Mucosa of descending colon (tissue), 3 donors: ENCODE measurements around the gene TRAPPC14. TPM values are rescaled to one million over a fixed set of nuclear protein-coding genes. Genes with fewer than 3 reads are reported as not detected.
"Not testable (repeated sequence)": the region's sequence is repeated elsewhere in the genome, so short reads cannot be mapped to it uniquely, and the experiment has no call there.

ENCODE experiments used
- ATAC-seq: fragments of 200-7000 bp; cut with Tn5 transposase; one replicate; pipeline ENCODE4 v1.9.1; 2020; ENCODE audit warnings: mild to moderate bottlenecking, moderate library complexity
- DNase-seq, 3 donors: peaks; one replicate each; pipeline ENCODE4 v3.0.0-alpha.2; 2020
- H3K36me3 ChIP-seq: fragments of 200-600 bp; one replicate; pipeline ENCODE4 v1.8.0; 2021; ENCODE audit warnings: low read depth, mild to moderate bottlenecking
- H3K4me1 ChIP-seq: fragments of 200-600 bp; one replicate; pipeline ENCODE4 v1.8.0; 2021; ENCODE audit warnings: low read depth, mild to moderate bottlenecking
- H3K4me3 ChIP-seq: fragments of 200-600 bp; one replicate; pipeline ENCODE4 v1.8.0; 2021; ENCODE audit warnings: mild to moderate bottlenecking
- H3K9me3 ChIP-seq: fragments of 200-600 bp; one replicate; pipeline ENCODE4 v1.8.0; 2021; ENCODE audit warnings: mild to moderate bottlenecking
- CTCF ChIP-seq: fragments of 200-600 bp; IDR thresholded peaks from one replicate; pipeline ENCODE4 v1.8.0; 2022; ENCODE audit warnings: antibody characterized with exemption, mild to moderate bottlenecking
- intact Hi-C, 2 donors: fragments of 100-400 bp; cut with DNase I in 1 of 2; cut with micrococcal nuclease in 1 of 2; formaldehyde crosslinking; loops; one replicate each; pipeline versions ENCODE4 v1.11.0 to v1.11.1; 2022; cut with DNase I, micrococcal nuclease
- total RNA-seq, 3 donors: library from RNA; stranded (reverse); fragmentation: NEBNext Ultra II Directional in 2 of 3; extraction: Animal tissue kit (Norgen Biotek cat#: 25700) in 2 of 3; gene quantifications; one replicate each; pipeline versions ENCODE4 v1.2.1 to v1.2.4, GENCODE V29; 2021 to 2023
- donor health status: DM: no; HTN: no; CAD: no; lungs with moderate emphysema.
- donor health status: DM: no; HTN: no; CAD: no.
- donor health status: DM: no; HTN: yes; CAD: no.

TRAPPC14 gene
- total RNA-seq, 3 donors from 2014 or later: 36.7 to 78.9 (median 49.0) TPM

GRCh38 chr7:100195222-100195621 is 36.7 kb upstream of the TRAPPC14 start:
- TF ChIP-seq CTCF: no peak
- no peaks in the 10 kb centered on the region for H3K9me3 ChIP-seq
- H3K4me3 ChIP-seq: no peak overlapping the region
- H3K36me3 ChIP-seq: no peaks in the 10 kb centered on the region
- H3K4me1 ChIP-seq: peaks cover 2% of the 10 kb centered on the region
- no peak for DNase-seq
- no peak for ATAC-seq
- intact Hi-C loops: no loop called here

- intact Hi-C loops: no loop called here
- ATAC-seq: no peak
- Histone ChIP-seq H3K36me3 (no peaks in the 10 kb centered on the region), H3K9me3 (no peaks in the 10 kb centered on the region), H3K4me1 (peaks cover 2% of the 10 kb centered on the region), H3K4me3 (no peak overlapping the region)
- DNase-seq: no peak
- TF ChIP-seq CTCF: no peak
These were observed 34.4 kb upstream of the TRAPPC14 start for GRCh38 chr7:100192969-100193368.

- H3K4me3 ChIP-seq, H3K4me1 ChIP-seq, DNase-seq, H3K9me3 ChIP-seq, intact Hi-C loops, H3K36me3 ChIP-seq: not testable (repeated sequence)
- ATAC-seq: peak; percentile 64
These were observed 33.8 kb upstream of the TRAPPC14 start for GRCh38 chr7:100192281-100192862.

GRCh38 chr7:100191775-100192174 is 33.3 kb upstream of the TRAPPC14 start:
- Histone ChIP-seq H3K4me3 (no peak overlapping the region), H3K36me3 (no peaks in the 10 kb centered on the region), H3K9me3 (no peaks in the 10 kb centered on the region), H3K4me1 (peaks cover 2% of the 10 kb centered on the region)
- no peak for DNase-seq
- TF ChIP-seq CTCF: no peak
- intact Hi-C loops: no loop called here
- ATAC-seq: peak; percentile 56

- intact Hi-C loops: no loop called here
- H3K9me3 ChIP-seq: no peaks in the 10 kb centered on the region
- no peak overlapping the region for H3K4me3 ChIP-seq
- H3K4me1 ChIP-seq: no peaks in the 10 kb centered on the region
- no peak for TF ChIP-seq CTCF
- H3K36me3 ChIP-seq: no peaks in the 10 kb centered on the region
- DNase-seq (no peak), ATAC-seq (peak; percentile 69)
These were observed 31.7 kb upstream of the TRAPPC14 start for GRCh38 chr7:100190048-100190711.

- no peak for TF ChIP-seq CTCF
- ATAC-seq: no peak
- Histone ChIP-seq H3K36me3 (no peaks in the 10 kb centered on the region), H3K4me3 (no peak overlapping the region), H3K9me3 (no peaks in the 10 kb centered on the region), H3K4me1 (no peaks in the 10 kb centered on the region)
- no peak for DNase-seq
- intact Hi-C loops: no loop called here
These were observed 30.5 kb upstream of the TRAPPC14 start for GRCh38 chr7:100189061-100189460.
